SIG-M5 (cell line): ENCODE data around the gene ALDH1L1.

Source experiments
- DNase-seq: peaks from one replicate; lab custom pipeline; 2025; lab: John Stamatoyannopoulos, UW

The ALDH1L1 gene

DNA sequence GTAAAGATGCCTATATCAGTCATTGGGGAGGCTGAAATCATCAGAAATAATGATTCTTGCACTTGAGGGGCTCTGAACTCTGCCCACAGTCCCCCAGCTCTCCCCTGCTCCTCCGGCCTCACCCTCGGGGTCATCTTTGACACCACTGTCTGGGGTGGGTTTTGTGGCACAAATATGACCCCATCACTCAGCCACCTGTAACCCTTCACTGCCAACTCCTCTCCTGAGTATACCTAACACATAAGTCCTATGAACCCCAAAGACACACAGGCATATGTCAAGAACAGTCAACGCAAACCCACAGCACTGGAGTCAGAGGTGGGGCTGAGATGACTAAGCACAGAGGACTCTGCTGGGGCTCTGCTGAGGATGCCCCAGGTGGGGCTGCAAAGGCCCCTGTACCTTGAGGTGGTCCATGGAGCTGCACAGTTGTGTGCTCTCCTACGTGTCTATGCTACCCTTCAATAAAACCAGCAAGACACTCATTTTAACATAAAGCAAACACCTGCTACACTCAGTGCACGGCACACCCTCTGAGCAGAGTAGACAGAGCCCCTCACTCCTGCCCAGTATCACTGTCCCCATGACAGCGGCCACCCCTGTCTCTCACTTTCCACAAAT, 126.3 kb downstream of the ALDH1L1 start:
- DNase-seq = no peak
